OCI-LY7 (cell line): ENCODE results near the gene ARHGEF16.

ENCODE experiments used
- EZH2phosphoT487 ChIP-seq: fragments of 200-600 bp; sonication (generic); IDR thresholded peaks from 2 replicates; pipeline ENCODE4 v1.6.1; 2018; ENCODE audit warnings: low read depth, borderline replicate concordance, mild to moderate bottlenecking, mixed run types, antibody characterized with exemption, low read length, moderate library complexity, mixed read lengths
- TF ChIP-seq, protein P1 (sequence below): fragments of 200-600 bp; sonication (generic); conservative IDR thresholded peaks from 2 replicates; pipeline ENCODE4 v1.5.1; 2014; ENCODE audit warnings: mild to moderate bottlenecking, antibody characterized with exemption, low read length, moderate library complexity, mixed read lengths

DNA sequence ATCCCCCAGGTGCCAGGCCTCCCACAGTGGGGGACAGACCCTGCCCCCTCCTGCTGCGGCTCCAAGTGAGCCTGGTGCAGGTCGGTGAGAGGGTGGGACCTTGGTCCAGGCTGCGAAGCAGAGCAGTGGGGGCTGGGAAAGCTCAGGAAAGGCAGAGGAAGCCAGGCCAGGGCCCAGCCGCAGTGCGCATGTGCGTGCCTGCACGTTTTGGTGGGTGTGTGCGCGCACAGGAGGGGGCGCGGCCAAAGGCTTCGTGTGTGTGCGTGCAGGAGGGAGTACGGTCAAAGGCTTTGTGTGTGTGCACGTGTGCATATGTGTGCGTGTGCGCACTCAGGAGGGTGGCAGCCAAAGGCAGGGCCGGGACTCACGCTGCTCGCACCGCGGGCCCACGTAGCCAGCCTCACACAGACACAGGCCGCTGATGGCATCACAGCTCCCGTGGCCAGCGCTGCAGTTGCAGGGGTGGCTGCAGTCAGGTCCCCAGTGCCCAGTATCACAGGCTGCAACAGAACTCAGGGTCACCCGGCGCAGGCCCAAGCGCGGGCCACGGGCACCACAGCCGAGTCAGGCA, 45.9 kb downstream of the ARHGEF16 start:
- TF ChIP-seq, protein P1, sequence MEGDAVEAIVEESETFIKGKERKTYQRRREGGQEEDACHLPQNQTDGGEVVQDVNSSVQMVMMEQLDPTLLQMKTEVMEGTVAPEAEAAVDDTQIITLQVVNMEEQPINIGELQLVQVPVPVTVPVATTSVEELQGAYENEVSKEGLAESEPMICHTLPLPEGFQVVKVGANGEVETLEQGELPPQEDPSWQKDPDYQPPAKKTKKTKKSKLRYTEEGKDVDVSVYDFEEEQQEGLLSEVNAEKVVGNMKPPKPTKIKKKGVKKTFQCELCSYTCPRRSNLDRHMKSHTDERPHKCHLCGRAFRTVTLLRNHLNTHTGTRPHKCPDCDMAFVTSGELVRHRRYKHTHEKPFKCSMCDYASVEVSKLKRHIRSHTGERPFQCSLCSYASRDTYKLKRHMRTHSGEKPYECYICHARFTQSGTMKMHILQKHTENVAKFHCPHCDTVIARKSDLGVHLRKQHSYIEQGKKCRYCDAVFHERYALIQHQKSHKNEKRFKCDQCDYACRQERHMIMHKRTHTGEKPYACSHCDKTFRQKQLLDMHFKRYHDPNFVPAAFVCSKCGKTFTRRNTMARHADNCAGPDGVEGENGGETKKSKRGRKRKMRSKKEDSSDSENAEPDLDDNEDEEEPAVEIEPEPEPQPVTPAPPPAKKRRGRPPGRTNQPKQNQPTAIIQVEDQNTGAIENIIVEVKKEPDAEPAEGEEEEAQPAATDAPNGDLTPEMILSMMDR = no peak
- TF ChIP-seq EZH2phosphoT487 = no peak
